Sigmoid colon (tissue), 4 donors: ENCODE results near the gene PPM1E.

Source experiments
- CTCF ChIP-seq, 4 experiments: fragments of 450-650 bp in 3 of 4; fragments of 200-600 bp in 1 of 4; IDR thresholded peaks; one replicate each; pipeline ENCODE4 v1.5.1; 2016 to 2019; ENCODE audit warnings: antibody characterized with exemption in 4 of 4, mild to moderate bottlenecking in 3 of 4, moderate library complexity in 2 of 4
- EP300 ChIP-seq, 4 donors: sonication (generic); formaldehyde crosslinking; IDR thresholded peaks; one replicate each; pipeline ENCODE4 v1.6.1; 2017; ENCODE audit warnings: antibody characterized with exemption in 4 of 4
- POLR2A ChIP-seq, 2 donors: fragments of 450-650 bp; IDR thresholded peaks; one replicate each; pipeline ENCODE4 v1.6.1; 2016; ENCODE audit warnings: antibody characterized with exemption in 2 of 2, mild to moderate bottlenecking in 2 of 2, moderate library complexity in 2 of 2
- POLR2AphosphoS5 ChIP-seq, 4 donors: sonication (generic); formaldehyde crosslinking; IDR thresholded peaks; one replicate each; pipeline ENCODE4 v1.6.1; 2017; ENCODE audit warnings: antibody characterized with exemption in 4 of 4

- no peak for TF ChIP-seq CTCF (IDR thresholded peaks at IDR 0.05)
- no peak for TF ChIP-seq POLR2AphosphoS5 (IDR thresholded peaks at IDR 0.05)
- no peak for TF ChIP-seq POLR2A (IDR thresholded peaks at IDR 0.05)
- no peak for TF ChIP-seq EP300 (IDR thresholded peaks at IDR 0.05)
These were observed 4.6 kb downstream of the PPM1E start for GRCh38 chr17:58760248-58760647.
